Measurements from ENCODE around the gene PHOX2A. TPM values are rescaled to one million over a fixed set of nuclear protein-coding genes. Genes with fewer than 3 reads are reported as not detected.

The PHOX2A gene
- total and polyA plus RNA-seq, 4 experiments from 2014 or later = not detected

DNA sequence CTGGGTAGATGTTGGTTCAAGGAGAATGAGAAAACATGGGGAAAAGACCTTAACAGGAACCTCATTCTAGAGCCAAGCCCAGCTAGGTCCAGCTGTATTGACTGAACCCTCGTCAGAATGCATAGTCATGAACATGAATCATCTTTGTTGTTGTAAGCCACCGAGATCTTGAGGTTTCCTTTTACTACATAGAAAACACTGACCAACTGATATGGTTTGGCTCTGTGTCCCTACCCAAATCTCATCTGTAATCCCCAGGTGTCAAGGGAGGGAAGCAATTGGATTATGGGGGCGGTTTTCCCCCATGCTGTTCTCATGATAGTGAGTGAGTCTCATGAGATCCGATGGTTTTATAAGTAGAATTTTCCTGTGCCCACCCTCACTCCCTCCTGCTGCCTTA, 19.4 kb upstream of the PHOX2A start:
- Histone ChIP-seq H3K36me3 (ENCODE audit: insufficient read depth, low read length) (no peaks in the 10 kb centered on the region), H3K27me3 (ENCODE audit: insufficient read depth, low read length) (no peaks in the 10 kb centered on the region), H3K27ac (ENCODE audit: low read depth, low read length) (no peak overlapping the region), H3K9me3 (ENCODE audit: control insufficient read depth in 1 of 2, low read length in 2 of 2) (no peaks in the 10 kb centered on the region), H3K4me1 (ENCODE audit: insufficient read depth, low read length) (no peaks in the 10 kb centered on the region), H3K4me3 (ENCODE audit: low read length in 2 of 2) (no peak overlapping the region)
- CTCF ChIA-PET (ENCODE audit: partially characterized antibody) = no interaction called here
- DNase-seq = no peak
- Mint-ChIP-seq H3K36me3 (no peaks in the 10 kb centered on the region), H3K4me1 (no peaks in the 10 kb centered on the region), H3K27ac (peak overlapping the region in 1 of 7 donors; percentile 38), H3K27me3 (peaks cover 17 to 21% of the 10 kb centered on the region in 2 donors), H3K4me3 (no peak overlapping the region), H3K9me3 (no peaks in the 10 kb centered on the region)
- intact Hi-C loops (cut with micrococcal nuclease) = no loop called here
- POLR2A ChIA-PET (ENCODE audit: partially characterized antibody) = no interaction called here

DNA sequence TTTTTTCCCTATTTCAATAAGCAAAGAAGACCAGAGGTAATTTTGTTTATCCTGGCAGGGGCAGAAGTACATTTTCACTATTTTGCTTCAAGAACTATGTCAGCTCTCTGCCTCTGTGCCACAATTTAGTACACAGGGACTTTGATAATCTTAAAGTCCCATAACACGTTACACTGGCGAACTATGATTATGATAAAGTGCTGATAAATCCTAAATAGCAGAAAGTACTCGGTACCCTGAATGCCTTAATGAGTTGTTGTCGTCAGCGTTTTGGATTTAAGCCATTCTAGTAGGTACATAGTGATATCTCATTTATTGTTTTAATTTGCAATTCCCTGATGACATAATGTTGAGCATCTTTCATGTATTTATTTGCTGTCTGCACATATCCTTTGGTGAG, 16.6 kb upstream of the PHOX2A start:
- ChIA-PET POLR2A (ENCODE audit: partially characterized antibody) (no interaction called here), CTCF (ENCODE audit: partially characterized antibody) (no interaction called here)
- Histone ChIP-seq H3K27me3 (ENCODE audit: insufficient read depth, low read length) (no peaks in the 10 kb centered on the region), H3K36me3 (ENCODE audit: insufficient read depth, low read length) (no peaks in the 10 kb centered on the region), H3K4me3 (ENCODE audit: low read length in 2 of 2) (no peak overlapping the region), H3K27ac (ENCODE audit: low read depth, low read length) (no peak overlapping the region), H3K4me1 (ENCODE audit: insufficient read depth, low read length) (no peaks in the 10 kb centered on the region), H3K9me3 (ENCODE audit: control insufficient read depth in 1 of 2, low read length in 2 of 2) (no peaks in the 10 kb centered on the region)
- Mint-ChIP-seq H3K36me3 (no peaks in the 10 kb centered on the region), H3K27ac (no peak overlapping the region), H3K4me3 (no peak overlapping the region), H3K27me3 (peaks cover 11 to 12% of the 10 kb centered on the region in 2 donors), H3K4me1 (no peaks in the 10 kb centered on the region), H3K9me3 (no peaks in the 10 kb centered on the region)
- intact Hi-C loops (cut with micrococcal nuclease) = no loop called here
- no peak for DNase-seq

DNA sequence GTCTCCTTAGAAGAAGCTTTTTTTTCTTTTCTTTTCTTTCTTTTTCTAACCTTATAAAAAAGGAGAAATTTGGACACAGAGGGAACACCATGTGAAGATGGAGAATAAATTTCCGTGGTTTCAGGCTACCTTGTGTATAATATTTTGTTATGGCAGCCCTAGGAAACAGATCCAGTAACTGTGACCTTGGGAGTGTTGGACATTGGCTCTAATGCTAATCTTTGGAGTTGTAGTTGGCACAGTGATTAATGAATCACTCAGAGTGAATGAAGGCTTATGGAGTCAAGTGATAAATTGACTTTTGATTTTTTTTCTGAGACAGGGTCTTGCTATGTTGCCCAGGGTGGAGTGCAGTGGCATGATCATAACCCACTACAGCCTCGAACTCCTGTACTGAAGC, 15.5 kb upstream of the PHOX2A start:
- Mint-ChIP-seq H3K4me3 (no peak overlapping the region), H3K36me3 (no peaks in the 10 kb centered on the region), H3K4me1 (no peaks in the 10 kb centered on the region), H3K27me3 (peaks cover 10 to 12% of the 10 kb centered on the region in 2 donors), H3K9me3 (no peaks in the 10 kb centered on the region), H3K27ac (no peak overlapping the region)
- CTCF ChIA-PET (ENCODE audit: partially characterized antibody) = no interaction called here
- Histone ChIP-seq H3K27ac (ENCODE audit: low read depth, low read length) (no peak overlapping the region), H3K9me3 (ENCODE audit: control insufficient read depth in 1 of 2, low read length in 2 of 2) (no peaks in the 10 kb centered on the region), H3K4me3 (ENCODE audit: low read length in 2 of 2) (no peak overlapping the region), H3K27me3 (ENCODE audit: insufficient read depth, low read length) (no peaks in the 10 kb centered on the region), H3K4me1 (ENCODE audit: insufficient read depth, low read length) (no peaks in the 10 kb centered on the region), H3K36me3 (ENCODE audit: insufficient read depth, low read length) (no peaks in the 10 kb centered on the region)
- intact Hi-C loops (cut with micrococcal nuclease) = no loop called here
- POLR2A ChIA-PET (ENCODE audit: partially characterized antibody) = no interaction called here
- DNase-seq = no peak

DNA sequence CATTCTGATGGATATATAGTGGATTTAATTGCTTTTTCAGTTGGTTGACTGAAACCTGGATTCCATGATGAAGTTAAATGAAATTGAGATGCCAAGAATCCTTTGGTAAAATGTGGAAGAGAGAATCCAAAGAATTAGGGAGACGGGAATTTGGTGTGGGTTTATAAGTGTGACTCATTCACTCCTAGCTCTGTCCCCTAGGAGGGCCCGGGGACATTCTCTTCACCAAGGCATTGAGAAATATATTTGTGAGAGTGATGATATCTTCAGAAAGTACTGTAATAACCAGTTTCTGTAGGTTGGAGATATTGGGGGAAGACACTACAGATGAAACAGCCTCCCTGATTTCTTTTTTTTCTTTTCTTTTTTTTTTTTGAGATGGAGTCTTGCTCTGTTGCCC, 13.6 kb upstream of the PHOX2A start:
- Mint-ChIP-seq H3K9me3 (no peaks in the 10 kb centered on the region), H3K4me3 (no peak overlapping the region), H3K27me3 (peaks cover 4 to 9% of the 10 kb centered on the region in 2 donors), H3K4me1 (no peaks in the 10 kb centered on the region), H3K36me3 (no peaks in the 10 kb centered on the region), H3K27ac (no peak overlapping the region)
- Histone ChIP-seq H3K4me1 (ENCODE audit: insufficient read depth, low read length) (no peaks in the 10 kb centered on the region), H3K4me3 (ENCODE audit: low read length in 2 of 2) (no peak overlapping the region), H3K36me3 (ENCODE audit: insufficient read depth, low read length) (no peaks in the 10 kb centered on the region), H3K9me3 (ENCODE audit: control insufficient read depth in 1 of 2, low read length in 2 of 2) (no peaks in the 10 kb centered on the region), H3K27ac (ENCODE audit: low read depth, low read length) (no peak overlapping the region), H3K27me3 (ENCODE audit: insufficient read depth, low read length) (no peaks in the 10 kb centered on the region)
- POLR2A ChIA-PET (ENCODE audit: partially characterized antibody) = no interaction called here
- no peak for DNase-seq
- CTCF ChIA-PET (ENCODE audit: partially characterized antibody) = interaction anchor here (0.7 kb wide), 1 partner anchor 137 kb away, joined by 5 read pairs; no protein-coding TSS in a partner anchor
- intact Hi-C loops (cut with micrococcal nuclease) = no loop called here

DNA sequence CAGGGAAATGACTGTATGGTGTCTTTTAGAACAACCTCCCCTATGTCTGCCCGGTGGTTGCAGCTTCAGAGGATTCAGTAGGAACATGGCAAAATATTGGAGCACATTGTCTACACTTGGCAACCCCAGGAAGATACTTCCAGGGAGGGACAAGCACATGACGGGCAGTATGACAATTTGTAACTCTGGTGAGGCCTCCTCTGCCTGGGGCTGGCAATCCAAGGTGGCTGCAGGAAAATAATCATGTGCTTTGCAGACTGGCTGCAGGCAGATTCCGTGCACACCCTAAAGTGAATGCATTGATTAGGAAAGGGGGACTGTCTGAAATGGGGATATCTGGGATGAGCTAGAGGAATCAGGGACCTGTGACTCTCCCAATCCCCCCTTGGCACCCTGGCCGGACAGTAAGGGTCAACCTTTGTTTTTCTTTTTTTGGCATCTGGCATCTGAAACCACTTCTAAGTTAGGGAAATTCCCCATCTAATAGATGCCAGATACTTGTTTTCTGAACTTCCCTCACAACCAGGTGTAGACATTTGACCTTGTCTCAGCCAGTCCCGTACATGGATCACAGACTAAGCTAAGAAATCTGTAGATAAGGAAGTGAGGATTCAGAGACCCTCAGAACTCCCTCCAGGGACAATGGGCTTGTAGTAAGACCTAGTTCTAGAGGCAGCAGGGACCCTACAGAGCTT, 10.5 kb upstream of the PHOX2A start:
- ChIA-PET CTCF (ENCODE audit: partially characterized antibody) (no interaction called here), POLR2A (ENCODE audit: partially characterized antibody) (no interaction called here)
- Mint-ChIP-seq H3K4me1 (no peaks in the 10 kb centered on the region), H3K9me3 (no peaks in the 10 kb centered on the region), H3K27me3 (peaks cover 8 to 19% of the 10 kb centered on the region in 2 donors), H3K4me3 (no peak overlapping the region), H3K27ac (no peak overlapping the region), H3K36me3 (no peaks in the 10 kb centered on the region)
- intact Hi-C loops (cut with micrococcal nuclease) = no loop called here
- Histone ChIP-seq H3K9me3 (ENCODE audit: control insufficient read depth in 1 of 2, low read length in 2 of 2) (no peaks in the 10 kb centered on the region), H3K27ac (ENCODE audit: low read depth, low read length) (no peak overlapping the region), H3K4me1 (ENCODE audit: insufficient read depth, low read length) (no peaks in the 10 kb centered on the region), H3K4me3 (ENCODE audit: low read length in 2 of 2) (no peak overlapping the region), H3K27me3 (ENCODE audit: insufficient read depth, low read length) (no peaks in the 10 kb centered on the region), H3K36me3 (ENCODE audit: insufficient read depth, low read length) (no peaks in the 10 kb centered on the region)
- DNase-seq = peak in 1 of 5 donors; percentile 30

DNA sequence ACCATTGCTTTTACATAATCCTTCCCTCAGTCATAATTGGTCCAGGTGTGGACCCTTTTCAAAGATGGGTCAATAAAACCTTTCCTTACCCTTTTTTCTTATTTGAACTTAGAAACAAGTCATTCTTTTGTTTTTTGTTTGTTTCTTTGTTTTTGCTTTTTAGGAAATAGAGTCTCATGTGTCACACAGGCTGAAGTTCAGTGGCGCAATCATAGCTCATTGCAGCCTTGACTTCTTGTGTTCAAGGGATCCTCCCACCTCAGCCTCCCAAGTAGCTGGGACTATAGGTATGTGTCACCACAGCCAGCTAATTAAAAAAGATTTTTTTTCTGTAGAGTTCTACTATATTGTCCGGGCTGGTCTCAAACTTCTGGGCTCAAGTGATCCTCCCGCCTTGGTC, 9.4 kb upstream of the PHOX2A start:
- Mint-ChIP-seq H3K27me3 (peaks cover 8 to 20% of the 10 kb centered on the region in 2 donors), H3K27ac (no peak overlapping the region), H3K4me1 (no peaks in the 10 kb centered on the region), H3K4me3 (no peak overlapping the region), H3K36me3 (no peaks in the 10 kb centered on the region), H3K9me3 (no peaks in the 10 kb centered on the region)
- no peak for DNase-seq
- intact Hi-C loops (cut with micrococcal nuclease) = no loop called here
- H3K36me3 ChIP-seq (ENCODE audit: insufficient read depth, low read length) = no peaks in the 10 kb centered on the region
- POLR2A ChIA-PET (ENCODE audit: partially characterized antibody) = no interaction called here
- H3K27me3 ChIP-seq (ENCODE audit: insufficient read depth, low read length) = no peaks in the 10 kb centered on the region
- CTCF ChIA-PET (ENCODE audit: partially characterized antibody) = no interaction called here
- H3K4me3 ChIP-seq (ENCODE audit: low read length in 2 of 2) = no peak overlapping the region
- no peak overlapping the region for H3K27ac ChIP-seq (ENCODE audit: low read depth, low read length)
- H3K4me1 ChIP-seq (ENCODE audit: insufficient read depth, low read length) = no peaks in the 10 kb centered on the region
- H3K9me3 ChIP-seq (ENCODE audit: control insufficient read depth in 1 of 2, low read length in 2 of 2) = no peaks in the 10 kb centered on the region

DNA sequence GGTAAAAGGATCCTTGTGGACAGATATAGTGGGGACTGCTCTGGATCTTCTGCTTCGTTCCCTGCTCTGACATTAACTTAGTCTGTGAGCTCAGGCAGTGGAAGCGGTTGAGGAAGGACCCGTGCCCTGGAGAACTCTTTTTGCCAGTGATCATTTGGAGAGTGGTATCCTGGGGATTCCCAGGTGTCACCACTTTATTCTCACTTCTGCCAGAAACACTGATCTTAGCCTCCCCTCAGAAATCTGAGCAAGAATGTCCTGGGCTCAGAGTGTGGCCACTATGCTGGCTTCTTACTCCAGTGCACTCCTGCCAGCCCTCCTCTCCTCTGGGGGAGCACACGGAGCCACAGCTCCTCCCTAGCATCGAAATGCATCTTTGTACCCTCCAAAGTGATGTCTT, 7.6 kb upstream of the PHOX2A start:
- H3K4me3 ChIP-seq (ENCODE audit: low read length in 2 of 2) = no peak overlapping the region
- ChIA-PET POLR2A (ENCODE audit: partially characterized antibody) (no interaction called here), CTCF (ENCODE audit: partially characterized antibody) (no interaction called here)
- H3K9me3 ChIP-seq (ENCODE audit: control insufficient read depth in 1 of 2, low read length in 2 of 2) = no peaks in the 10 kb centered on the region
- H3K27me3 ChIP-seq (ENCODE audit: insufficient read depth, low read length) = no peaks in the 10 kb centered on the region
- H3K9me3 Mint-ChIP-seq = no peaks in the 10 kb centered on the region
- no peaks in the 10 kb centered on the region for H3K4me1 Mint-ChIP-seq
- H3K36me3 Mint-ChIP-seq = no peaks in the 10 kb centered on the region
- DNase-seq = no peak
- intact Hi-C loops (cut with micrococcal nuclease) = no loop called here
- no peak overlapping the region for H3K27ac ChIP-seq (ENCODE audit: low read depth, low read length)
- no peaks in the 10 kb centered on the region for H3K36me3 ChIP-seq (ENCODE audit: insufficient read depth, low read length)
- H3K27ac Mint-ChIP-seq = no peak overlapping the region
- H3K4me1 ChIP-seq (ENCODE audit: insufficient read depth, low read length) = no peaks in the 10 kb centered on the region
- H3K4me3 Mint-ChIP-seq = no peak overlapping the region
- peaks cover 8 to 20% of the 10 kb centered on the region in 2 donors for H3K27me3 Mint-ChIP-seq

Measured in CD4-positive, alpha-beta memory T cell (primary cell).